GM12874 (cell line): ENCODE results near the gene ATP5MC2.

Experiments
- TF ChIP-seq, protein P1 (sequence below): IDR thresholded peaks from 2 replicates; pipeline ENCODE4 v1.5.1; 2011; ENCODE audit warnings: low read depth, mild to moderate bottlenecking, control low read depth, low read length, moderate library complexity; ENCODE audit not compliant: insufficient read depth

The ATP5MC2 gene

DNA sequence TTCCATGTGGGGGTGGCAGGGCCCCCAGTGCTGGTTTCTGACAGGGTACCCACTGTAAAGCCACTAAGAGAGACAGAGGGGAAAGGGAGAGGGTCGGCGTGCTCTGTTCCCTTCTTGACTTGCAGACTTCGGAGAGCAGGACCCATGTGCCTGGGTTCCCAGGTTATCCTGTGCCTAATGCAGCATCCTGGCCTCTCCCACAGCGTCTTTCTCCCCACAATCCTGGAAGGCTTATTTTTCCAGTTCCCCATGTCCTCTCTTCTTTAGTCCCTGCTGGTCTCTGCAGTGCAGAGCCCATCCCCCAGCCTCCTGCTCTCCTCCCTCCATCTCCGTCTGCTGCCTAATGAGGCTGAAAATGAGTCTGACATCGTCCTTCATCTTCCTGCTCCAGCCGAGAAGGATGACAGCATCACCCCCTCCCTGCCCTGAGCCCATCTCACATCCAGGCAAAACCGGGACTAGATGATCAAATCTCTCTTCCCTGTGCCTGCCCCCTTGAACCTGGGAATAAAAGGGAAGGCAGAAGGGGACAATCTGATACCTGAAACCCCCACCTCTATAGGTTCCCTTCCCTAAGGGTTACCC, 36.3 kb upstream of the ATP5MC2 start:
- TF ChIP-seq, protein P1, sequence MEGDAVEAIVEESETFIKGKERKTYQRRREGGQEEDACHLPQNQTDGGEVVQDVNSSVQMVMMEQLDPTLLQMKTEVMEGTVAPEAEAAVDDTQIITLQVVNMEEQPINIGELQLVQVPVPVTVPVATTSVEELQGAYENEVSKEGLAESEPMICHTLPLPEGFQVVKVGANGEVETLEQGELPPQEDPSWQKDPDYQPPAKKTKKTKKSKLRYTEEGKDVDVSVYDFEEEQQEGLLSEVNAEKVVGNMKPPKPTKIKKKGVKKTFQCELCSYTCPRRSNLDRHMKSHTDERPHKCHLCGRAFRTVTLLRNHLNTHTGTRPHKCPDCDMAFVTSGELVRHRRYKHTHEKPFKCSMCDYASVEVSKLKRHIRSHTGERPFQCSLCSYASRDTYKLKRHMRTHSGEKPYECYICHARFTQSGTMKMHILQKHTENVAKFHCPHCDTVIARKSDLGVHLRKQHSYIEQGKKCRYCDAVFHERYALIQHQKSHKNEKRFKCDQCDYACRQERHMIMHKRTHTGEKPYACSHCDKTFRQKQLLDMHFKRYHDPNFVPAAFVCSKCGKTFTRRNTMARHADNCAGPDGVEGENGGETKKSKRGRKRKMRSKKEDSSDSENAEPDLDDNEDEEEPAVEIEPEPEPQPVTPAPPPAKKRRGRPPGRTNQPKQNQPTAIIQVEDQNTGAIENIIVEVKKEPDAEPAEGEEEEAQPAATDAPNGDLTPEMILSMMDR, result no peak

DNA sequence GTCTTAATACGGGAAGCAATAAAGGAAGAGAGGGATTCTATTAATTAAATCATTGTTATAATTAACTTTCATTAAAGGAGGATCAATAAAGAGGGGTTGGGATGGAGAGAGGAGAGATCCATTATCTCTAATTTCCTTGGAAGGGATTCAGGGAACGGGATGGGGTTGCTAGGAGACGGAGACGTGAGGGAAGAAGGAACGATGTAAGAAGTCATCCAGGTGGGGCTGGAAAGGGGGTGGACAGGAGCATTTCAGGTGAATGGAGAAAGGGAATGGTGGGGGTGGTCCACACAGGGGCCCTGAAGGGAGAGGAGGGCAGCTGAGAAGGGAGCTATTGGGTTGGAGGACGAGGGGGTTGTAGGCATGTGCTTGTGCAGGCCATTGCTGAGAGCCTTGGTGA, 34.2 kb upstream of the ATP5MC2 start:
- TF ChIP-seq, protein P1, result no peak

DNA sequence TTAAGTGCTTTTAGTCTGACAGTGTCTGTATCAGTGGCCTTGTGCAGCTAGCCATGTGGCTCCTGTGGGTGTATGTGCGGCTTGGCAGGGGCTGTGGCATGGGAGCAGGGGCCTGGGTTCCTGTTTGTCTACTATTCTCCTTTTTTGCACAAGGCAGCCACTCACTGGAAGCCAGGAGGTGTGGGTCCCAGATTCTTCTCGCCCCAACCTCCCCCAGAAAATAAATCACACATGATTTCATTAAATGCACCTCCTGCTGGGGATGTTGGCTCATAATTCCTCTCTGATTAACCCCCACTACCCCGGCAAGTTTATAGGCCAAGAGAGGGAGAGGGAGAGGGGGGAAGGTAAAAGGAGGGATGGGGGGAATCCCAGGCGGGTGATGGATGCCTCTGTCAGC, 33.8 kb upstream of the ATP5MC2 start:
- TF ChIP-seq, protein P1, result no peak

DNA sequence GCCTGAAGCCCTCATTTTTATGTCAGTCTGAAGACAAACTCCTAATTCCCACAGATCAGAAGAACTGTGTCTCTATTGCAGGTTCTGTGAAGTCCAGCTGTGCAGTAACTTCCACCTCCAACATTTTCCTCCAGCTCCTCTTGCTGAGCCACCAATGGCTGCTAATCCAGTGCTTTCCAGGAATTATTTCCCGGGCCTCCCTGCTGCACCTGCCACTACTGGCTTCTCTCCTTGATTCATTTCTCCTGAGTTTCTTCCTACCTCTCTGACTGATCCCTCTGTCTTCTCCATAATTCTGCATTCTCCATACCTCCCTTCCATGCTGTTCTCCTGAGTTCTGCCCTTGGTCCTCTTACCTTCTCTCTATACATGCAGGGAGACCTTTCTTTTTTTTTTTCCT, 30.2 kb upstream of the ATP5MC2 start:
- TF ChIP-seq, protein P1, result no peak

DNA sequence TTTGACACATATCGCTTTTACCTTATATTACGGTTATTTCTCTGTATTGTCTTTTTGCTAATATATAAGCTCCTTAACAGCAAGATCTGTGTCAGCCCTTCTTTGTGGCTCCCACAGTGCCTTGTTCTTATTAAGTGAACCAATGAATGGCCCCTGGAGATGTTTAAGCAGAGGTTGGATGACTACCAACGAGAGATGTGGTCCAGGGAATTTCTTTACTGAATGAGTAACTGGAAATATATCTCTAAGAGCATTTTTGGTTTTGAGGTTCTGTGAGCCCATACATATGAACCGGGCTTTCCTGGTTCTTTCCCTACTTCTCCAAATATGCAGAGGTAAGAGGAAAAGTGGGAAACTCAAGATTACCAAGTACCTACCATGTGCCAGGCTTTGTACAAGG, 27.9 kb upstream of the ATP5MC2 start:
- TF ChIP-seq, protein P1, result no peak

DNA sequence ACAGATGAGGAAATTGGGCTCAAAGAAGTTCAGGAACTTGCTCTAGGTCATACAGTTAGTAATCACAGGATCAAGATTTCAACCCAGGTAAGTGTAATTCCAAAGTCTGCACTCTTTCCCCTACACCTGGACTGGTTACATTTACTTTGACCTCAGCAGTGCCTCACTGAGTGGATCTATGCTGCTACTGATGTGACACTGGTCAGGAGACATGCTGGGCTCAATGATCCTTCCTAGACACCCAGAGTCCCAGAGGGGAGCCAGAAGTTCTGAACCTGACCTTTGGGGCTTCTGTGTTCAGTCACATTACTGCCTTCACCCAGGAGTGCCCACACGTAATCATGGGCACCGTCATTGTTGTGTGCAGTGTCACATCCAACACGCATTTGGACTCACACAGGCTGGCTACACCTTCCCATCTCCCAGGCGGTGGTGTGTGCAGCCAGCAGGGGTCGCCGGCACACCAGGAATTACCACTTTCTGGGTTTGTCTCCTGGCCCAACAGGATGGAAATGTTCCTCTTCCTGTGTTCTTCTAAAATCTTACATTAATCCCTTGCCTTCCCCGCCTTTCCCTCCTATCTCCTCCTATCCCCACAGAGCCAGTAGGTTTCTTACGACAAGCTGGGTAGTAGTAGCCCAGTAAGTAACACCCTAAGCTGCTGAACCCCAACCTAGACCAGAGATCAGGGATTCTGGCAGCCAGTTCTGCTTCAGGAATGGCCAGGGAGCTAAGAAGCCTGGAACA, 25.8 kb upstream of the ATP5MC2 start:
- TF ChIP-seq, protein P1, result peak; percentile 96

DNA sequence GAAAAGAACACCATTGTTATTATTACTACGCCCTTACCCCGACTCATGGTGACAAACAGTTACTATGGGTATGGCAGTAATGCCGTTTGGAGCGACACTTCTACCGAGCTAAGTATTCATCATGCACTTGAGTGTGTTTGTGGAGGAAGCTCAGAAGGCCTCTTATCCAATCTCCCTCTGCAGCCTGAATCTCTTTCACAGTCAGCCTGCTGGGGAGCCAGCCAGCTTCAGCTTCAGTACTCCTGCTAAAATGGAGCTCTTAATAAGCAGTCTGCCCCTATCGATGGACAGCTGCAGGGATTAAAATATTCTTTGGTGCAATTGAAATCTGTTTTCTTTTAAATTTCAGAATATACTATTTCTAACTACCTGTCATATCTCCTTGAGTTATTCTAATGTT, 24.7 kb upstream of the ATP5MC2 start:
- TF ChIP-seq, protein P1, result no peak
